Panc1 (cell line): ENCODE measurements around the gene DEGS2.
"Not testable (repeated sequence)": the region's sequence is repeated elsewhere in the genome, so short reads cannot be mapped to it uniquely, and the experiment has no call there.

ENCODE experiments used
- CTCF ChIP-seq: fragments of 450-650 bp; IDR thresholded peaks from 2 replicates; pipeline ENCODE4 v1.5.1; 2017; ENCODE audit warnings: mild to moderate bottlenecking
- POLR2AphosphoS5 ChIP-seq: IDR thresholded peaks from 2 replicates; pipeline ENCODE4 v1.6.1; 2012; ENCODE audit warnings: mild to moderate bottlenecking, low read depth, low read length, moderate library complexity
- SIN3A ChIP-seq: IDR thresholded peaks from 2 replicates; pipeline ENCODE4 v1.6.1; 2012; ENCODE audit warnings: low read depth, mild to moderate bottlenecking, low read length, moderate library complexity, borderline replicate concordance; ENCODE audit not compliant: insufficient read depth

- not testable (repeated sequence) for TF ChIP-seq CTCF, SIN3A, POLR2AphosphoS5
Measured at GRCh38 chr14:100207588-100207987, 48.1 kb upstream of the DEGS2 start.
